Progenitor cell of endocrine pancreas (in vitro differentiated cells): ENCODE results near the gene ITPRIPL2. TPM values are rescaled to one million over a fixed set of nuclear protein-coding genes. Genes with fewer than 3 reads are reported as not detected.

Experiments used
- DNase-seq: peaks from one replicate; pipeline ENCODE4 v3.0.0; 2021; ENCODE audit warnings: low spot score; ENCODE audit not compliant: unreplicated experiment
- H3K27ac Mint-ChIP-seq: 2 replicates; pipeline ENCODE4 v1.8.0; 2021; ENCODE audit warnings: mild to moderate bottlenecking, moderate library complexity, mixed read lengths
- H3K27me3 Mint-ChIP-seq: 2 replicates; pipeline ENCODE4 v1.8.0; 2021; ENCODE audit warnings: mixed read lengths
- H3K36me3 Mint-ChIP-seq: 2 replicates; pipeline ENCODE4 v1.8.0; 2022; ENCODE audit warnings: mixed read lengths; ENCODE audit not compliant: insufficient read depth
- H3K4me1 Mint-ChIP-seq: 2 replicates; pipeline ENCODE4 v1.8.0; 2021; ENCODE audit warnings: low read depth, mixed read lengths
- H3K4me3 Mint-ChIP-seq: 2 replicates; pipeline ENCODE4 v1.8.0; 2021; ENCODE audit warnings: low read depth, mild to moderate bottlenecking, moderate library complexity, mixed read lengths
- H3K9me3 Mint-ChIP-seq: 2 replicates; pipeline ENCODE4 v1.8.0; 2021; ENCODE audit warnings: low read depth, mixed read lengths
- total RNA-seq: library from RNA; stranded (reverse); gene quantifications from 2 replicates; pipeline ENCODE4 v1.2.1, GENCODE V29; 2021
- TF ChIP-seq, protein P1 (sequence below): fragments of 200-600 bp; sonication (generic); IDR thresholded peaks from one replicate; pipeline ENCODE4 v1.5.0; 2021; ENCODE audit warnings: antibody characterized with exemption, mild to moderate bottlenecking; ENCODE audit not compliant: unreplicated experiment

The ITPRIPL2 gene
- total RNA-seq, 1 donor from 2014 or later = 12.0 TPM

DNA sequence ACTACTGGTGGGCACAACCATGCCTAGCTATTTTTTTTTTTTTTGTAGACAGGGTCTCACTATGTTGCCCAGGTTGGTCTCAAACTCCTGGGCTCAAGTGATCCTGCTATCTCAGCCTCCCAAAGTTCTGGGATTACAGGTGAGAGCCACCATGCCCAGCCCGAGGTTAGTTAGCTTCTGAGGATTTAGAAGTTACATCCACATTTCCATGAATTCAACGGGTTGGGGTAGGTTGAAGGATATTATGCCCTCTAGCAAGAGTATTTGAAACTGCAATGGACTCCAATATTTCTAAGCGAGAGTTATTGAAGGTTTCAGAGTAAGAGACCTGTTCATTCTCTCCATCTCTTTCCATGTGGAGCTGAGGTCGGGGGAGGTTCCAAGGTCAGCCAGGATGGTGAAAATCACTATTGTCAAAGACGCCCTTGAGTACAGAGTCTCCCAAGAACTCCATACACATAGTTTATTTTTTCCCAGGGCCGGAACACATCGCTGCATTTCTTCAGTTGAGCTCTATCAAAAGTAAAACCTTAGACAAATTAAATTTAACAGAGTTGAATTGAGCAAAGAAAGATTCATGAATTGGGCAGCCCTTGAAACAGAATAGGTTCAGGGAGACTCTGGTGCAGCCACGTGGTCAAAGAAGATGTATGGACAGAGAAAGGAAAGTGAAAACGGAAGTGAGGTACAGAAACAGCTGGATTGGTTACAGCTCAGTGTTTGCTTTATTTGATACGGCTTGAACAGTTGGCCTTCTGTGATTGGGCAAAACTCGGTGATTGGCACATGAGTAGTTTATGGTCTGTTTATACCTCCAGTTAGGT, 19.0 kb upstream of the ITPRIPL2 start:
- no peak overlapping the region for H3K27ac Mint-ChIP-seq
- TF ChIP-seq, protein P1, sequence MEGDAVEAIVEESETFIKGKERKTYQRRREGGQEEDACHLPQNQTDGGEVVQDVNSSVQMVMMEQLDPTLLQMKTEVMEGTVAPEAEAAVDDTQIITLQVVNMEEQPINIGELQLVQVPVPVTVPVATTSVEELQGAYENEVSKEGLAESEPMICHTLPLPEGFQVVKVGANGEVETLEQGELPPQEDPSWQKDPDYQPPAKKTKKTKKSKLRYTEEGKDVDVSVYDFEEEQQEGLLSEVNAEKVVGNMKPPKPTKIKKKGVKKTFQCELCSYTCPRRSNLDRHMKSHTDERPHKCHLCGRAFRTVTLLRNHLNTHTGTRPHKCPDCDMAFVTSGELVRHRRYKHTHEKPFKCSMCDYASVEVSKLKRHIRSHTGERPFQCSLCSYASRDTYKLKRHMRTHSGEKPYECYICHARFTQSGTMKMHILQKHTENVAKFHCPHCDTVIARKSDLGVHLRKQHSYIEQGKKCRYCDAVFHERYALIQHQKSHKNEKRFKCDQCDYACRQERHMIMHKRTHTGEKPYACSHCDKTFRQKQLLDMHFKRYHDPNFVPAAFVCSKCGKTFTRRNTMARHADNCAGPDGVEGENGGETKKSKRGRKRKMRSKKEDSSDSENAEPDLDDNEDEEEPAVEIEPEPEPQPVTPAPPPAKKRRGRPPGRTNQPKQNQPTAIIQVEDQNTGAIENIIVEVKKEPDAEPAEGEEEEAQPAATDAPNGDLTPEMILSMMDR = no peak
- peaks cover 9% of the 10 kb centered on the region for H3K27me3 Mint-ChIP-seq
- H3K4me1 Mint-ChIP-seq = peaks cover 15% of the 10 kb centered on the region
- no peak for DNase-seq
- H3K9me3 Mint-ChIP-seq = peaks cover 7% of the 10 kb centered on the region
- no peak overlapping the region for H3K4me3 Mint-ChIP-seq
- peaks cover 1% of the 10 kb centered on the region for H3K36me3 Mint-ChIP-seq

DNA sequence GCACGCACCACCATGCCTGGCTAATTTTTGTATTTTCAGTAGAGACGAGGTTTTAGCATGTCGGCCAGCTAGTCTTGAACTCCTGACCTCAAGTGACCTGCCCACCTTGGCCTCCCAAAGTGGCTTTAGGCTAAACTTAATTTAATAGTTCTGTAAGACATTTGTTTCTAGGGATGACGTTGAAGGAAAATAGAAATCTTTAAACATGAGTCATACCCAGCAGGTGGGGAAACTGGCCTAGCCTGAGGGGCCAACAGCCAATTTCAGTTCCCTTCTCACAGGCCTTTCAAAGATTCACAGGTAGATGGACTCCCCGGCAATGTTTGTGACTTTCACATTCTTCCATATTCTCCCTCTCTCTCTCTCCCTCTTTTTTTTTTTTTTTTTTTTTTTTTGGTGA, 18.1 kb upstream of the ITPRIPL2 start:
- Mint-ChIP-seq H3K4me1 (peaks cover 15% of the 10 kb centered on the region), H3K27ac (no peak overlapping the region), H3K9me3 (peaks cover 7% of the 10 kb centered on the region), H3K4me3 (no peak overlapping the region), H3K36me3 (peaks cover 1% of the 10 kb centered on the region), H3K27me3 (peaks cover 8% of the 10 kb centered on the region)
- TF ChIP-seq, protein P1 = no peak
- DNase-seq = no peak

DNA sequence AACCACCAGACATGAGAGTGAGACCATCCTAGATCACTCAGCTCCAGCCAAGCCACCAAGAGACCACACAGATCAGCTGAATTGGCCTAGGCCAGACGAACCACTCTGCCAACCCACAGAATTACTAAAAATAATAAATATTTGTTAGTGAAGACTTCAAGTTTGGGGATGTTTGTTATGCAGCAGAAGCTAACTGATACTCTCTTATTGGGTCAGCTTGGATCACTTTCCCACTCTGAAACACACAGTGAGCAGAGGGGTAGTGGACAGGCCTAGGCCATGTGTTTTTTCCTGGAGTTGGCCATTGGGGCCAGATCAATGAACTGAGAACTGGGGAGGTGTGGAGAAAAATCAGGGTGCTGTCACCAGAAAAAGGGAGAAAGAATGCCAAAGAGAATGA, 15.6 kb upstream of the ITPRIPL2 start:
- DNase-seq = no peak
- H3K4me1 Mint-ChIP-seq = peaks cover 12% of the 10 kb centered on the region
- peaks cover 1% of the 10 kb centered on the region for H3K36me3 Mint-ChIP-seq
- H3K27ac Mint-ChIP-seq = no peak overlapping the region
- H3K9me3 Mint-ChIP-seq = peaks cover 7% of the 10 kb centered on the region
- no peak overlapping the region for H3K4me3 Mint-ChIP-seq
- TF ChIP-seq, protein P1 = no peak
- H3K27me3 Mint-ChIP-seq = peaks cover 22% of the 10 kb centered on the region

DNA sequence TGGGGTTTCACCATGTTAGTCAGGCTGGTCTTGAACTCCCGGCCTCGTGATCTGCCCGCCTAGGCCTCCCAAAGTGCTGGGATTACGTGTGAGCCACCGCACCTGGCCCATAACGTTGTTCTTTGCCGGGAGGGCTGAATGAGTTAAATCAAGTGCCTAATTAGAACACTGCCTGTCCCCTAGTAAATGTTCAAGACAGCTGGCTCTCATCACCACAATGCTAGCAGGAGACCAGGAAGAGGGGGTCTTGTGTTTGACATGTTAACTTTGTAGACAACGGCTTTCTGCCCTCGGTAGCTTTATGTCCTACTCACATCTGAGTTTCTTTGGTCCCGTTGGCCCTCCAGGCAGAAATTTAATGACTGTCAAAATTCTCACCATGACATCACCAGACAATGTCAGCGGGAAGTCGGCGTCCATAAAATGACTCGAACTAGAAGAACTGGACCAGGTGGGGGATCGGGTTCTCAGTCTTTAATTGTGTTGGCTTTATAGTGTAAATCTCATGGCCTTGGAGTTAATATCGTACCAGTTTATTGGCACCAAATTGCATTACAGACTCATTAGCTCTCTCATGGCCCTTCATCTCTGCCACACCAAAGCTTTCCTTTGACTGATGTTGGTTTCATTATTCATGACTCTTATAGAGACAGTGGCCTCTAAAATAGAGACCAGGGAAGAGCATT, 11.4 kb upstream of the ITPRIPL2 start:
- Mint-ChIP-seq H3K4me3 (no peak overlapping the region), H3K36me3 (peaks cover 1% of the 10 kb centered on the region), H3K27me3 (peaks cover 51% of the 10 kb centered on the region), H3K4me1 (no peaks in the 10 kb centered on the region), H3K9me3 (peaks cover 7% of the 10 kb centered on the region), H3K27ac (no peak overlapping the region)
- TF ChIP-seq, protein P1 = no peak
- DNase-seq = no peak

DNA sequence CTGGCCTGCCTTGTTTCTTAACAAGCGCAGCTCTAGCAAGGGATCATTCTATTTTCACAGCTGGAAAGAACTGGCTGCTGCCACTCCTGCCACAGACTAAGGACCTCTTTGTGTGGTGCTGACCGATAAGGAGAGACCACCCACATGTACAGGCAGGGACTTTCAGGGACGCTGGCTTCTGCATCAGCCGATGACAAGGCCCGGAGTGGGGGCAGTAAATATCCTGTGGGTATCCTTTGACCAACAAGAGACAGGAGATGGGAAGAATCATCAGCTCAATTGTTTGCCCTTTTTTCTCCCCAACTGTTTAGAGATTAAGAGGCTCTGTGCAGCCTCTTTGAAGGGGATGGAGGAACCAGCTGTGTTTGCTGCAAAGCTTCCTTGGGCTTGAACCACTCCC, 9.2 kb upstream of the ITPRIPL2 start:
- no peaks in the 10 kb centered on the region for H3K4me1 Mint-ChIP-seq
- no peak overlapping the region for H3K4me3 Mint-ChIP-seq
- H3K27ac Mint-ChIP-seq = peak overlapping the region; percentile 56
- no peak for DNase-seq
- TF ChIP-seq, protein P1 = no peak
- H3K9me3 Mint-ChIP-seq = no peaks in the 10 kb centered on the region
- peaks cover 64% of the 10 kb centered on the region for H3K27me3 Mint-ChIP-seq
- H3K36me3 Mint-ChIP-seq = no peaks in the 10 kb centered on the region
